Astrocyte of the cerebellum (primary cell): Measurements from ENCODE around the gene PLXDC2.
A peak's percentile ranks its signal among the peaks of the same experiment; 100 is the strongest.

Experiments used
- DNase-seq: peaks from one replicate; pipeline ENCODE4 v3.0.0-alpha.2; 2011; ENCODE audit warnings: low read depth
- H3K4me3 ChIP-seq: 2 replicates; pipeline ENCODE4 v1.5.1; 2011; ENCODE audit warnings: mild to moderate bottlenecking, low read depth, low read length, moderate library complexity
- CTCF ChIP-seq: IDR thresholded peaks from 2 replicates; pipeline ENCODE4 v1.5.1; 2012; ENCODE audit warnings: low read length, low read depth, moderate library complexity, mild to moderate bottlenecking; ENCODE audit errors: missing control alignments
- in situ Hi-C: cut with HindIII; loops from 2 replicates; pipeline ENCODE4 v1.10.0; 2017; ENCODE audit warnings: low sequenced_read_pairs

PLXDC2 gene

GRCh38 chr10:20287586-20287985, 471.4 kb downstream of the PLXDC2 start:
- TF ChIP-seq CTCF = no peak
- no peak for DNase-seq
- in situ Hi-C loops = no loop called here
- H3K4me3 ChIP-seq = no peak overlapping the region

DNA sequence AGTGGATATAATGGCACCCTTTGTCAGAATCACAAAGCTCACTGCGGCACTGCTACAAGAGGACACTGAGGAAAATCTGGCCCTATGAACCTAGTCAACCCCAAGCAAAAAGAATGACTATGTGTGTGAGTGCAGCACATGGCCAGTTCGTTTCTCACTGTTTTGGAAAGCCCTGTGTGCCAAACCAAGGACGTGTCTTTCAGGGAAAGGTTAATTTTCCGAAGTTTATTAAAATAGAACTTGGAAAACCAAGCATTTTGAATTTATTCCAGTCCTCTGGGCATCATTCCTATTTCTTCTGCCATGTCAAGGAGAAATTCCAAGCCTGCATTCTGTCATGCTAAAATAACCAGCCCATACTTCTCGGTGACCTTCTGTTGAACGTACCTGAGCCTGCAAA, 471.8 kb downstream of the PLXDC2 start:
- in situ Hi-C loops = no loop called here
- H3K4me3 ChIP-seq = no peak overlapping the region
- no peak for TF ChIP-seq CTCF
- DNase-seq = no peak

DNA sequence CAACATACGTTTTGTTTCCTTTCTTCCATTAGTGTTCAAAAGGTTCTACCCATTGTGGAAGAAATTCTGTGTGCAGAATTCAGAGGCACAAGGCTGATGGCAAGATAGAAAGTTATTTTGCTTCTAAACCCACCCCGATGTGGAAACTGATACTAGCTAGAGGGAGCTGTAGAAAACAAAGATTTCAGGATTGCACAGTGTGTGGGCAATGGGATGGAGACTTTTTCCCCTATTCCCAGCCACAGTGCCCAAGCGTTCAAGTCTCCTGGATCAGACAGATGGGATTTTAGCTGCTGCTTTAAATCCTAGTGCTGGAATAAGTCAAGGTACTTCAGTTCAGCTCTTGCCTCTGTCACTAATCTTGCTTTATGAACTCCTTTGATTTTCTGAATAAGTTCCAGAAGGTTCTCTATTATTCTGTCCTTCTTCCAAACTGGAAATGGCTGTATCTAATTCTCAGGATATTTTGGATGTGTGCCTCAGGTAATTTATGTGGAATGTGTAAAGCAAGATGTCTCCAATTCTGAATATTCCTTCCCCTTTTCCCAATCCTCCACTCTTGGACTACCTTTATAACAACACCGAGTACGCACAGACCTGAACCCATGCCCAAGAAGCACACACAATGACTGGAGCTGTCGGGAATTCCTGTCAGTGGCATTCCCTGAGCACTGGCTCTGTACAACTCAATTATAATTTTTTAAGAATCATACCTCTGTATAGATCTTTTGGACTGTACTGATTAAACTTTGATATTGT, 473.0 kb downstream of the PLXDC2 start:
- in situ Hi-C loops = no loop called here

DNA sequence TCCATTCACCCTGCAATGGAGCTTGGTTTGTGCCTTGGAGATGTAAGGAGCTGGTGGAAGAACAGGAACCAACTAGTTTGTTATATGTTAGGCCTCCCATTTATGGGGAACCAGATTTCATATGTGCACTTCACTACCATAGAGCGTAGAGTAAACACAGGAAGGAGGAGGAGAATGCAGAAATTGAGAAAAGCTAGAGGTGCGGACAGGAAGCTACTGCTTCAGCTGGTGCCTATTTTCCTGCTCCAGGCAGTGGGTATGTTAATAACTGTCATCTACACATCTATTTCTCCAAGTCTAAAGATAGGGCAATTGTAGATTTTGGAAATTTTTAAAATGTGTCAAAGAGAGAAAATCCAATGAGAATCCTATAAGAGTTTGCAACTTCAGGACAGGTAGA, 482.2 kb downstream of the PLXDC2 start:
- in situ Hi-C loops = no loop called here
- TF ChIP-seq CTCF = no peak
- H3K4me3 ChIP-seq = no peak overlapping the region
- no peak for DNase-seq

More for the DNA sequence above, 473.0 kb downstream of the PLXDC2 start:
- no peak for TF ChIP-seq CTCF
- no peak for DNase-seq
- no peak overlapping the region for H3K4me3 ChIP-seq

DNA sequence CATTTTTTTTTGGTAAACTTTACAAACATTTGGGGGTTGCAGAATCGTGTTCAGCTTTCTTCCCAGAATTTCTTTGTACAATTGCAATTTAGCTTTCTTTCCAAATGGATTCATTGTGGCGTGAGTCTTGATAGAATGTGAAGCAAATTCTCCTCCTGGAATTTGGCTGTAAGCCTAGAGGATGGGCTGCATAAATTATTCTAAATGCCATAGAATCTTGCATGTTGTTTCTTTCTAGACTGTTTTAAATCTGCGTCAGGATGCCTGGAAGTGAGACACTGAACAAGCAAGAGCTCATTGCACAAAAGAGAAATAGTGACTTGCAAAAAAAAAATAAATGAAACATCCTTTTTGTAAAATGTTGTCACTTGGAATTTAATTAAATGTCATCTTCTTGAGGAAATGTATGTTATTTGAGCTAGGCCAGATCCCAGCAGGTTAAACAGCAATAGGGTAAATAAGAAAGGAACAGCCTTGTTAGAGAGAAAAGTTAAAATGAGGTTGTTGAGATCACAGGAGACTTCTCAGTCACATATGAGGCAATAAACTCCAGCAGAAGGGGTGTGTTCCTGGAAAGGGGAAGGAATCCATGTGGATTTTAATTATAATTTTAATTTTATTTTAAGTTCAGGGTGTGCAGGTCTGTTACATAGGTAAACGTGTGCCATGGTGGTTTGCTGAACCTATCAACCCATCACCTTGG, 483.0 kb downstream of the PLXDC2 start:
- no peak overlapping the region for H3K4me3 ChIP-seq
- no peak for TF ChIP-seq CTCF
- in situ Hi-C loops = no loop called here
- peak; percentile 13 for DNase-seq

DNA sequence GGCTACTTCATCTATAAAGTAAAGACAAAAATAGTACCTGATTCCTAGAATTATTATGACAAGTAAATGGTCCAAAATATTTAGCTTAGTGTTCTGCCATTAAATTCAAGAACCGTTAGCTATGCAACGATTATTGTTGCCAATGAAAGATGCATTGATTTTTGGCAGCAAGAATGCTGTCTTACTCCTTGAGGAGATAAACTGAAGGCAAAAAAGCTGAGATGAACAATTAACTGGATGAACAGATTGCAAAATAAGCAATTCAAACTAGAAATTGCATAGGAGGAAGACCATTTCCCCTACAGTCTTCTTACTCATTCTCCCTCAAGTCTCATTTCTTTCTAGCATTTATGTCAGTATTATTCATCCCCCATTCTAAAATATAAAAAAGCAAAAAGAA, 484.5 kb downstream of the PLXDC2 start:
- in situ Hi-C loops = loop anchor here (25.0 kb wide), 1 partner anchor 88 kb away; no protein-coding TSS in a partner anchor

More for the DNA sequence above, 484.5 kb downstream of the PLXDC2 start:
- no peak for DNase-seq
- H3K4me3 ChIP-seq = no peak overlapping the region
- TF ChIP-seq CTCF = no peak
